PC-9 (cell line): Measurements from ENCODE around the gene RBM18.

Experiments
- EZH2 ChIP-seq: fragments of 200-600 bp; sonication (generic); IDR thresholded peaks from 2 replicates; pipeline ENCODE4 v1.8.0; 2017; ENCODE audit warnings: antibody characterized with exemption, low read depth
- TF ChIP-seq, protein P1 (sequence below): fragments of 200-600 bp; sonication (generic); conservative IDR thresholded peaks from 2 replicates; pipeline ENCODE4 v1.6.1; 2017; ENCODE audit warnings: mixed run types, antibody characterized with exemption, mild to moderate bottlenecking, moderate library complexity

DNA sequence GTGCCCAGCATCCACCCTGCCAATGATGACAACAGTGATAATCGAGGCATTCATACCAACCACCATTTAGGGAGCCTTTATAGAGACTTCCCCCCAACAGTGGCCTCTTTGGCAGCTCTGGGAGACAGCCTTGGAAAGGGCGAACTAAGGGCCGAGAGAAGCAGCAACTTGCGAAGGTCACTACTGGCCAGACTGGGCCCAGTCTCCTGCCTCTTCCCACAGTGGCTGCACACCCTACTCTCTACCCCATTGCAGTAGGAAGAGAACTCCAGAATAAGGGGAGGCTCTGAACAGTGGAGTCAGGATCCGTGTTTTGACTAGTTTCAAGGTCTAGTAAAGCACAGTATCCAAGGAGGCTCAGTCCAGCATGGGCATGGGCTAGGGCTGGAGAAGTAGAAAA is 41.2 kb downstream of the RBM18 start:
- TF ChIP-seq, protein P1, sequence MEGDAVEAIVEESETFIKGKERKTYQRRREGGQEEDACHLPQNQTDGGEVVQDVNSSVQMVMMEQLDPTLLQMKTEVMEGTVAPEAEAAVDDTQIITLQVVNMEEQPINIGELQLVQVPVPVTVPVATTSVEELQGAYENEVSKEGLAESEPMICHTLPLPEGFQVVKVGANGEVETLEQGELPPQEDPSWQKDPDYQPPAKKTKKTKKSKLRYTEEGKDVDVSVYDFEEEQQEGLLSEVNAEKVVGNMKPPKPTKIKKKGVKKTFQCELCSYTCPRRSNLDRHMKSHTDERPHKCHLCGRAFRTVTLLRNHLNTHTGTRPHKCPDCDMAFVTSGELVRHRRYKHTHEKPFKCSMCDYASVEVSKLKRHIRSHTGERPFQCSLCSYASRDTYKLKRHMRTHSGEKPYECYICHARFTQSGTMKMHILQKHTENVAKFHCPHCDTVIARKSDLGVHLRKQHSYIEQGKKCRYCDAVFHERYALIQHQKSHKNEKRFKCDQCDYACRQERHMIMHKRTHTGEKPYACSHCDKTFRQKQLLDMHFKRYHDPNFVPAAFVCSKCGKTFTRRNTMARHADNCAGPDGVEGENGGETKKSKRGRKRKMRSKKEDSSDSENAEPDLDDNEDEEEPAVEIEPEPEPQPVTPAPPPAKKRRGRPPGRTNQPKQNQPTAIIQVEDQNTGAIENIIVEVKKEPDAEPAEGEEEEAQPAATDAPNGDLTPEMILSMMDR = no peak
- TF ChIP-seq EZH2 = no peak
